PFSK-1 (cell line): ENCODE measurements around the gene ETV2.

Experiments
- POLR2AphosphoS5 ChIP-seq: IDR thresholded peaks from 2 replicates; pipeline ENCODE4 v1.6.1; 2012; ENCODE audit warnings: low read depth, mild to moderate bottlenecking, control low read depth, low read length, moderate library complexity
- TAF1 ChIP-seq: IDR thresholded peaks from 2 replicates; pipeline ENCODE4 v1.6.1; 2012; ENCODE audit warnings: low read length, control low read depth, borderline replicate concordance; ENCODE audit not compliant: insufficient read depth

GRCh38 chr19:35645680-35646511, 4.4 kb downstream of the ETV2 start:
- TF ChIP-seq POLR2AphosphoS5 (no peak), TAF1 (no peak)
